Stimulated activated naive B cell treated with anti-CD40 and anti-IgM and Interleukin-4, amounts not matched to agents 10 μg/mL and 1 μg/mL and 100 μg/mL, for 72 hours (primary cell): ENCODE results near the gene OSTC.

ENCODE experiments used
- ATAC-seq, 2 donors: fragments of 150-1000 bp; cut with Tn5 transposase; replicated peaks; 2 replicates each; pipeline ENCODE4 v1.10.0; 2021; ENCODE audit warnings: moderate library complexity in 1 of 2
- DNase-seq: peaks from one replicate; pipeline ENCODE4 v3.0.0; 2021
- H3K27ac Mint-ChIP-seq: one replicate; pipeline ENCODE4 v1.8.0; 2022; ENCODE audit warnings: mild to moderate bottlenecking, mixed read lengths
- H3K27me3 Mint-ChIP-seq, 2 donors: one replicate each; pipeline ENCODE4 v1.8.0; 2022; ENCODE audit warnings: mixed read lengths in 2 of 2
- H3K36me3 Mint-ChIP-seq, 2 donors: one replicate each; pipeline ENCODE4 v1.8.0; 2022; ENCODE audit warnings: mixed read lengths in 2 of 2, mild to moderate bottlenecking in 1 of 2
- H3K4me1 Mint-ChIP-seq, 2 donors: one replicate each; pipeline ENCODE4 v1.8.0; 2022; ENCODE audit warnings: mixed read lengths in 2 of 2, mild to moderate bottlenecking in 1 of 2
- H3K4me3 Mint-ChIP-seq, 2 donors: one replicate each; pipeline ENCODE4 v1.8.0; 2022; ENCODE audit warnings: mild to moderate bottlenecking in 2 of 2, mixed read lengths in 2 of 2, moderate library complexity in 1 of 2
- H3K9me3 Mint-ChIP-seq, 2 donors: one replicate each; pipeline ENCODE4 v1.8.0; 2022; ENCODE audit warnings: mixed read lengths in 2 of 2, mild to moderate bottlenecking in 1 of 2

The OSTC gene

GRCh38 chr4:108714880-108715279 lies 64.5 kb downstream of the OSTC start:
- DNase-seq (no peak), ATAC-seq (no peak)
- Mint-ChIP-seq H3K9me3 (no peaks in the 10 kb centered on the region), H3K27ac (no peak overlapping the region), H3K36me3 (no peaks in the 10 kb centered on the region), H3K4me1 (no peaks in the 10 kb centered on the region), H3K4me3 (no peak overlapping the region), H3K27me3 (peaks cover 5 to 23% of the 10 kb centered on the region in 2 donors)

GRCh38 chr4:108716340-108716739 lies 65.9 kb downstream of the OSTC start:
- no peaks in the 10 kb centered on the region for H3K36me3 Mint-ChIP-seq
- DNase-seq, result no peak
- ATAC-seq, result no peak
- no peaks in the 10 kb centered on the region for H3K4me1 Mint-ChIP-seq
- no peak overlapping the region for H3K4me3 Mint-ChIP-seq
- H3K27ac Mint-ChIP-seq, result no peak overlapping the region
- peaks cover 5 to 16% of the 10 kb centered on the region in 2 donors for H3K27me3 Mint-ChIP-seq
- H3K9me3 Mint-ChIP-seq, result no peaks in the 10 kb centered on the region

- no peak for ATAC-seq
- peaks cover 0 to under 1% of the 10 kb centered on the region in 2 donors for H3K9me3 Mint-ChIP-seq
- no peak overlapping the region for H3K27ac Mint-ChIP-seq
- peaks cover 5 to 19% of the 10 kb centered on the region in 2 donors for H3K27me3 Mint-ChIP-seq
- DNase-seq, result no peak
- H3K4me1 Mint-ChIP-seq, result no peaks in the 10 kb centered on the region
- no peak overlapping the region for H3K4me3 Mint-ChIP-seq
- H3K36me3 Mint-ChIP-seq, result no peaks in the 10 kb centered on the region
These were observed 67.0 kb downstream of the OSTC start for GRCh38 chr4:108717386-108717785.
